ENCODE data around the gene CCDC83.

The CCDC83 gene

GRCh38 chr11:85875505-85875904 lies 20.3 kb downstream of the CCDC83 start:
- no peak overlapping the region for H3K27ac ChIP-seq (ENCODE audit: extremely low read depth, low read depth, low read length)
- no peaks in the 10 kb centered on the region for H3K4me1 ChIP-seq (ENCODE audit: control insufficient read depth, insufficient read depth, low read length)
- no peaks in the 10 kb centered on the region for H3K36me3 ChIP-seq (ENCODE audit: control insufficient read depth in 2 of 2, insufficient read depth in 1 of 2, low read length in 2 of 2)
- ChIA-PET POLR2A (no interaction called here), CTCF (interaction anchor here (0.6 kb wide), 1 partner anchor 542 kb away, joined by 3 read pairs; no protein-coding TSS in a partner anchor)
- no peaks in the 10 kb centered on the region for H3K9me3 ChIP-seq (ENCODE audit: control insufficient read depth, insufficient read depth, low read depth, low read length)
- no peak overlapping the region for H3K4me3 ChIP-seq (ENCODE audit: low read depth, low read length)
- TF ChIP-seq ZNF514 (tag by site-specific recombination; IDR thresholded peaks at IDR 0.05) (no peak), ZSCAN16 (tag by site-specific recombination; IDR thresholded peaks at IDR 0.05) (no peak), ZBTB10 (tag by site-specific recombination; IDR thresholded peaks at IDR 0.05) (no peak), ELK4 (IDR thresholded peaks at IDR 0.05; ENCODE audit: borderline replicate concordance, low read depth, low read length) (no peak), MEIS1 (CRISPR knock-in tag; IDR thresholded peaks at IDR 0.05; ENCODE audit: borderline replicate concordance) (no peak), ZNF202 (tag by site-specific recombination; IDR thresholded peaks at IDR 0.05; ENCODE audit: borderline replicate concordance) (no peak), HOXA7 (CRISPR knock-in tag; IDR thresholded peaks at IDR 0.05; ENCODE audit: borderline replicate concordance) (no peak), ZNF621 (tag by site-specific recombination; IDR thresholded peaks at IDR 0.05) (no peak)

- TF ChIP-seq ZNF335 (tag by site-specific recombination; conservative IDR thresholded peaks at IDR 0.05) (no peak), BCL6B (tag by site-specific recombination; IDR thresholded peaks at IDR 0.05) (peak; percentile 76), PRDM6 (tag by site-specific recombination; IDR thresholded peaks at IDR 0.05) (0 out of 2 replicates have a peak, but pooled peaks have one; percentile 23), ZNF596 (tag by site-specific recombination; IDR thresholded peaks at IDR 0.05) (no peak)
- POLR2A ChIA-PET: no interaction called here
- Histone ChIP-seq H3K36me3 (ENCODE audit: control insufficient read depth in 2 of 2, insufficient read depth in 1 of 2, low read length in 2 of 2) (no peaks in the 10 kb centered on the region), H3K9me3 (ENCODE audit: control insufficient read depth, insufficient read depth, low read depth, low read length) (no peaks in the 10 kb centered on the region), H3K4me3 (ENCODE audit: low read depth, low read length) (no peak overlapping the region), H3K27ac (ENCODE audit: extremely low read depth, low read depth, low read length) (no peak overlapping the region), H3K4me1 (ENCODE audit: control insufficient read depth, insufficient read depth, low read length) (no peaks in the 10 kb centered on the region)
- CTCF ChIA-PET: interaction anchor here (0.7 kb wide), 1 partner anchor 30 kb away, joined by 3 read pairs; the partner anchor contains the start of gene CCDC83
Observed at GRCh38 chr11:85884581-85885021, 29.4 kb downstream of the CCDC83 start.

- ChIA-PET CTCF (interaction anchor here (0.6 to 1.2 kb wide), 2 partner anchors 32 to 293 kb away, joined by 3 to 4 read pairs; no protein-coding TSS in a partner anchor), POLR2A (no interaction called here)
- no peak overlapping the region for H3K27ac ChIP-seq (ENCODE audit: extremely low read depth, low read depth, low read length)
- H3K9me3 ChIP-seq (ENCODE audit: control insufficient read depth, insufficient read depth, low read depth, low read length): no peaks in the 10 kb centered on the region
- no peak overlapping the region for H3K4me3 ChIP-seq (ENCODE audit: low read depth, low read length)
- TF ChIP-seq ZFHX2 (tag by site-specific recombination; conservative IDR thresholded peaks at IDR 0.05) (no peak), WT1 (tag by site-specific recombination; IDR thresholded peaks at IDR 0.05) (peak; percentile 67; the same call in 1 of the 2 replicates)
- no peaks in the 10 kb centered on the region for H3K36me3 ChIP-seq (ENCODE audit: control insufficient read depth in 2 of 2, insufficient read depth in 1 of 2, low read length in 2 of 2)
- no peaks in the 10 kb centered on the region for H3K4me1 ChIP-seq (ENCODE audit: control insufficient read depth, insufficient read depth, low read length)
Observed at GRCh38 chr11:85886089-85887056, 31.2 kb downstream of the CCDC83 start.

Data from HEK293 (cell line).